ENCODE measurements around the gene RIMKLA.
A peak's percentile ranks its signal among the peaks of the same experiment; 100 is the strongest.

Gene RIMKLA

DNA sequence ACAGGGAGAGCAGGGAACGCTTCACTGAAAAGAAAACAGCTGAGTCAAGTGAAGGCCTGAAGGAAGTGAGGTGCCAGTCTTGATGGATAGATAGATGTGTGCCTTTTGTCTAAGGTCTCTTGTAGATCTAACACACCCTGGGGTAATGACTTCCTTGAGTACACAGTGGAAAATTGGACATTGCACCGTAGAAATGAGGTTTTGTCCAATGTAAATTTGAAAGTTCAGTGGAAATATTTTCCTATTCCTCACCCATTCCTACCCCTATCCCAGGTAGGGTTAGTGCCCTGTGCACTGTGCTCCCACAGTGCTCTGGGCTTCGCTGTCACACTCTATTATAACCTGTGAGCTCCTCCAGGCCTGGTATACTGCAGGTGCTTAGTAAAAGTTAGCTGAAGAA is 50.9 kb downstream of the RIMKLA start:
- DNase-seq = no peak

DNA sequence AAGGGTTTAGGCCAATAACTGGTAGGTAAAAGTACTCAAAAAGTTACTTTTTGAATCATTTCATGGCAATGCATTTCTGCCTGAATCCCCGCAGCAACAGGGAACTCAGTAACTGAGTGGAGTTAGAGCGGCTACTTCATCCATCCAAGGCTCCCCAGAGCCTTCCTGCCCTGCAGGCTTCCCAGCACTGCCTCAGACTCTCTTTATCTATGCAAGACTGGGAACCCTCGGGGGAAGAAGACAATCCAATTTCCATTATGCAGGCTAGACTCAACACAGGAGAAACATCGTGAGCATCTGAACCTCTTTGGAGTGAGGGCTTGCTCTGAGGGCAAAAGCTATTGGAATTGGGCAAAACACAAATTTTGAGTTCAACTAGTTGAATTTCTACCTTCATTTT is 52.1 kb downstream of the RIMKLA start:
- no peak for DNase-seq

DNA sequence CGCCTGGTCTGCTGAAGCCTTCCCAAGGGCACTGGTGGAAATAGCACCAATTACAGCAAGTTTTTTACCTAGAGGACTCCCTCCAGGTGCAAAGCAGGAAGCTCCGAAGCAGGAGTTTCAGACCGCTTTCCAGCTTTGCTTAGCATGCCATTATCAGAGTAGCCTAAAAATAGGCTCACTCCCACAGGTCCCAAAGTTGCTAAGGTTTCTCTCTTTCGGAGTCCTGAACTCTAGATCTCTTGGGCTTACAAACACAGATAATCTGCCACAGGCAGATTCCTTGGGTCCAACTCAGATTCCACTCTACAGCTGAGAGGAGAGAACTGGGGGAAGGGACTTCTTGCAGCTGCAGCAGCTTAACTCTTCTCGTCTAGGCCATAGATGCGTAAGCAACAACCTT is 52.8 kb downstream of the RIMKLA start:
- no peak for DNase-seq

DNA sequence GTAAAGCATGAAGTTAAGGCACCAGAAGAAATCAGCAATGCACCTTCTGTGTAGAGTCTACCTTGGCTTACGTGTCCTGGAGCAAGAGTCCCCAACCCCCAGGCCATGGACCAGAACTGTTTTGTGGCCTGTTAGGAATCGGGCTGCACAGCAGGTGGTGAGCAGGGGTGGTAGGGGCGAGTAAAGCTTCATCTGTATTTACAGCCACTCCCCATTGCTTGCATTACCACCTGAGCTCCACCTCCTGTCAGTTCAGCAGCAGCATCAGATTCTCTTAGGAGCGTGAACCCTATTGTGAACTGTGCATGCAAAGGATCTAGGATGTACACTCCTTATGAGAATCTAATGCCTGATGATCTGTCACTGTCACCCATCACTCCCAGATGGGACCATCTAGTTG is 53.7 kb downstream of the RIMKLA start:
- DNase-seq = no peak

DNA sequence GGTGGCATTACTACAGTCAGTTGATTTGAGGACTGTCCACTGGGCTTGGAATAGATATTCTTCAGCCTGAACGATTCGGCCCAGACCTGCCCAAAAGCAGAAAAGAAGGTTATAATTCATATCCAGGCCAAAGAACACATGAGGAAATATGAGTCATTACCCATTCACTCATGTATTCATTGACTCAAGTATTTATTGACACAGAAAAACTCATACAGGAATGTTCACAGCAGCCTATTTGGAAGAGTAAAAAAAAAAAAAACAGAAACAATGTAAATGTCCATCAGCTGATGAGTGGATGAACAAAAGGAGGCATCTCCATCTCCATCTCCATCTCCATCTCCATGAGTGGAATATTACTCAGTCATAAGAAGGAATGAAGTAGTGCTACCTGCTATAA is 59.3 kb downstream of the RIMKLA start:
- DNase-seq = no peak

DNA sequence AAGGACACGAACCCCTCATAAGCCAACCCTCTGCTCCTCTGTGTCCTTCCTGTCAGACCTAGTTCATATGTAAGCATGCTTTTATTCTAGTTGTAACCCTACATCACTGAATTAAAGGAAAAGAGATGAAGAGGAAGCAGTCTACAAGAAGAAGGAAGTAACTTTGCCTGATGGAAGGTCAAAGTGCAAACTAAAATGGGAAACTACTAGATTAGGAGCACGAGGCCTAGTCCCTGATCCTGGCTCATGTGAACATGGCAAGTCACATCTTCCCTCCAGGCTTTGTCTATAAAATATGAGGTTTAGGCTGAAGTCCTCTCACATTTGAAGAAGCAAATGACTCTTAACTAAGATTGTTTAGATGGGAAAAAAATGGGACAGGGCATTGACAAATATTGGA is 62.1 kb downstream of the RIMKLA start:
- DNase-seq = no peak

DNA sequence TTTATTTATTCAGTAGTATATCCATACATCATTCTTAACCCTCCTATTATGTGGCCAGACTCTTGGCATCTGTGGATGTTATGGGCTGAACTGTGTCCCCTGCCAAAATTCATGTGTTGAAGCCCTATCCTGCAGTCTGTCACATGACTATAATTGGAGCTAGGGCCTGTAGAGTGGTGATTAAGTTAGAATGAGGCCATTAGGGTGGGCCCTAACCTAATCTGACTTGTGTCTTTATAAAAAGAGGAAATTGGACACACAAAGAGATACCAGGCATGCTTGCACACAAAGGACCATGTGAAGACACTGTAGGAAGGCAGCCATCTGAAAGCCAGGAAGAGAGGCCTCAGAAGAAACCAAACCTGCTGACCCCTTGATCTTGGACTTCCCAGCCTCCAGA is 68.7 kb downstream of the RIMKLA start:
- no peak for DNase-seq

DNA sequence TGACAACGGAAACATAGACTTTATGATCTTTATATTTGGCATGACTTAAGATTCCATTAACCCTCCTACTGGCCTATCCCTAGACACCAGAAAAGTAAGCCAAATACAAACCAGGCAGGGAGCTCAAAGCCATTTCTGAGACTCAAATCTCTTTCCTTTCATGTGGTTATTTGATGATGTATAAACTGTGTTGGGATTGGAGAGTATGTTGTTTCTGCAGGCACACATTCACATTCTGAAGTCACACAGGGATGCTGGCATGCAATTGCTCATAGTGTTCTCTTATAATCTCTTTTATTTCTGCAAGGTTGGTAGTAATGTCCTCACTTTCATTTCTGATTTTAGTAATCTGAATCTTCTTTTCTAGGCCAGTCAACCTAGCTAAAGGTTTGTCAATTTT is 69.5 kb downstream of the RIMKLA start:
- DNase-seq = no peak

DNA sequence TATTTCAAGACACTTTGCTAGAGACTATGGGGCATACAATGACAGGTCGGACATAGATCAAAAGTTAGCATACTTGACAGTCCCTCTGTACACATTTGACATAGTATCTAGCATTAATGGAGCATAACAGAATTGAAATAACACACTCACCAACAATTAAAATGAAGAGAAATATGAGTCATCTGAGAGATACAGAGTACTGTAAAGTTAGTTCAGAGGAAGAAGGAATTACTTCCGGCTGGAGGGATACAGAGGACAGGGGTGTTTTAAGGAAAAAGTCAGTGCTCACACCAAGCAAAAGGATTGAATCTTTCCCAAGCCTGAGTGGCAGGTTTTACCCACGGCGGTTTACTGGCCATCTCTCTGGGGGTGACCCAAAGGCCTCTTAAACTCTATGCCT is 72.8 kb downstream of the RIMKLA start:
- DNase-seq = no peak

DNA sequence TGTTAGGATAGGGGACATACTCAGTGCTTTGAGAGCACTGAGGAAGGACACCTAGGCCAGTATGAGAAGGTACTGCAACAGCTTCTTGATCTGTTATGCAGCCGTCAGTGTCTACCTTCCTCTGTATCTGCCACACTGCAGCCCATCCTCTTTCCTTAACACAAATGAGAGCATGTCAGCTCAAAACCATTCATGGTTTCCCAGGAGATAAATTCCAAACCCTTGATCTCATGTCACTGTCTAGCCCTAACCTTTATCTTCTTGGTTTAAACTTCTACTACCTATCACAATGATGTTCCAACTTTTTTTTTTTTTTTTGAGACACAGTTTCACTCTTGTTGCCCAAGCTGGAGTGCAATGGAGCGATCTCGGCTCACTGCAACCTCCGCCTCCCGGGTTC is 73.8 kb downstream of the RIMKLA start:
- no peak for DNase-seq

DNA sequence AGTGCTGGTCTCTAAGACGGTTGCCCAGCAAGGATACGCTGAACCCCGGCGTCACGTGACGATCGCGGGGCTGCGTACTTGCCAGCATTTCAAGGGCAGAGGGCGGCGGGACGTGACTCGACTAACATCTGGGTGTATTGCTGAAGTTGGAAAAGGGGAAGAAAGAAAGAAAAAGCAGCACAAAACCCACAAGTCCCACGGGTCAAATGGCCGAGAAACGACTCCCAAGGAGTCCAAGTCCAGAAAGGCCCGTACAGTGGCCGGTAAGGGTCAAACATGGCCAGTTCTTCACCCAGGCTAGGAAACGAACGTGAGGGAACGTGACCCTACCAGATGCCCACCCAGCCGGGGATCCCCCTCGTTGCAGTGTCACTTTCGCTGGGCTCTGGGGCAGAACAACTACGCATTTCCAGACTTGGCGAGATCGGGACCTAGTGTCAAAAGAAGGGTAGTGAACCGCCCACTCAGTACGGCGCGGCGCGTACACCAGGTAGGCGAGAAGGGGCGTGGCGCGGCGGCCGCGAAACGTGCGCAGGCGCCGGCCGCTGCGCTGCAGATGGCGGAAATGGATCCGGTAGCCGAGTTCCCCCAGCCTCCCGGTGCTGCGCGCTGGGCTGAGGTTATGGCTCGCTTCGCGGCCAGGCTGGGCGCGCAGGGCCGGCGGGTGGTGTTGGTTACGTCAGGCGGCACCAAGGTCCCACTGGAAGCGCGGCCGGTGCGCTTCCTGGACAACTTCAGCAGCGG is 75.6 kb downstream of the RIMKLA start, which contains the start of the genes PPCS and ZMYND12:
TSS of gene PPCS (plus strand) at position 534 of the 744 bp plus-strand sequence. CDS start at position 557, 23 bp downstream.
TSS of gene ZMYND12 (minus strand) at position 13 of the 744 bp plus-strand sequence. CDS start 25 bp downstream, outside the sequence.
- peak; percentile 59 to 80 for DNase-seq

DNA sequence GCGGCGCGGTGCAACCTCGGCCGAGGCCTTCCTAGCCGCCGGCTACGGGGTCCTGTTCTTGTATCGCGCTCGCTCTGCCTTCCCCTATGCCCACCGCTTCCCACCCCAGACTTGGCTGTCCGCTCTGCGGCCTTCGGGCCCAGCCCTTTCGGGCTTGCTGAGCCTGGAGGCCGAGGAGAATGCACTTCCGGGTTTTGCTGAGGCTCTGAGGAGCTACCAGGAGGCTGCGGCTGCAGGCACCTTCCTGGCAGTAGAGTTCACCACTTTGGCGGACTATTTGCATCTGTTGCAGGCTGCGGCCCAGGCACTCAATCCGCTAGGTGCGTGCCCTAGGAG is 76.1 kb downstream of the RIMKLA start:
- DNase-seq = peak in 1 of 2 experiments; percentile 45

DNA sequence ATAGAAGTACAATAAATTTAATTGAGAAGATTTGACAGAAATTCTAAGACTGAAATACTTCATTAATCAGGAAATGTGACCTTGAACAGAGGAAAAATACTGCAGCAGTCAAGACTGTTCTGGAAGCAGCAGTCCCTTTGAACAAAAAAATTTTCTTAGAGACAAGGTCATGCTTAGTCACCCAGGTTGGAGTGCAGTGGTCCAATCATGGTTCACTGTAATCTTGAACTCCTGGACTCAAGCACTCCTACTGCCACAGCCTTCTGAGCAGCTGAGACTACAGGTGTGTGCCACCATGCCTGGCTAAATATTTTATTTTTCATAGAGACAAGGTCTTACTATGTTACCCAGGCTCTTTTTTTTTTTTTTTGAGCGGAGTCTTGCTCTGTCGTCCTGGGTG is 80.6 kb downstream of the RIMKLA start:
- DNase-seq = no peak

DNA sequence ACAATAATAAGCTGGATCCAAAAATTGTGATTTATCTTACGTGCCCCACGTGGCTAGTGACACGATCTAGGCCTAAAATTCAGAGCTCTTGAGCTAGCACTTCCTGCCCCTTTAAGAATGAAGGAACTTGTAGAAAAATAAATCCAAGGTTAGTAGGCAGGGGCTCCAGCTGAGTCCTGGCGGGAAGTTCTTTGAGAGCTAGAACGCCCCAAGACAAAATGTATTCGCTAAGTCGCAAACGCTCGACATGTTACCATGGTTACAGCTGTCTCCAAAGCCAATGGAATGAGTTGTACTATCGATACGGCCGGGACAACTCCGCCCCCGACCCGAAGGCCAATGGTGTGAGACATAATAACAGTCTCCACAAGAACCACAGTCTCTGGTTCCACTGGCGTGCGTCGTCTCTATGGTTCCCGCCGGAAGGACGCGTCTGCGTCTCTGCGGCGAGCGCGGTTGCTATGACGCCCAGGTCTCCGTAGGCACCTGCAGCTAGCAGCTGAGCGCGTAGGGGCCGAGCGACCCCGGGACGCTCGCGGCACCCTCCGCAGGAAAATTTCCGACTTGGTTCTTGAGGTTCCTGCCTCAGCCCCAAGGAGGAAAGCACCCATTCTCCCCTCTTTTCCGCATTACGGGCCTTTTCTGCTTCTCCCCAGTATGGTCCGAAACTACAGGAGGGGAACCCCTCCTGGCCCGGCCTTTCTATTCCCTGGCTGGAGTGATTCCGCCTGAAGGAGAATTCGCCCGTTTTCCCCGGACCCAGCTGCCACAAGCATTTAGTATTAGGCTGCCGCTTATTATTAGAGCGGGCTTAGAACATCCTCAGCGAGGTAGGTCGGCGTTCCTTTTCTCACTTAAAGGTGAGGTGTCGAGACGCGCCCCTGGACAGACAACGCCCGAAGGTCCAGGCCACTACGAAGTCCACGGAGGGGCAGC is 82.5 kb downstream of the RIMKLA start, which contains the start of gene CCDC30:
TSS of gene CCDC30 (plus strand) at position 459 of the 936 bp plus-strand sequence. CDS start 17,266 bp downstream, outside the sequence.
- DNase-seq = peak; percentile 97 to 98

DNA sequence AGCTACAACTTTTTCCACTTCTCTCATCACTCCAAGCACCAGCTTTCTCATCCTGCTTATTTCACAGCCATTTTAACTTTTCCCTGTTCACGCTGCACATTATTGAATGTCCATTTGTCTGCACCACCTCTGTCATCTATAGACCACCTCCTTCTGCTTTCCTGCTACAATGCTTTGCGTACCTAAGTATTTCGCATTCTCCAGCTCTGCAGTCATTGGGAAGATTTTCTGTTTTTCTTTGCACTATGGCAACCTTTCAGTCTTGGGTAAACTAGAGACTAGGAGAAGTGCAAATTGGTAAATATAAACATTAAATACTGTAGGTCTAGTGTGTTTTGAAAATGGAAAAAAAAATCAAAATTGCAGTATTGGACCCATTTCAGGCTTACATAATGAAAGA is 83.3 kb downstream of the RIMKLA start:
- no peak for DNase-seq

DNA sequence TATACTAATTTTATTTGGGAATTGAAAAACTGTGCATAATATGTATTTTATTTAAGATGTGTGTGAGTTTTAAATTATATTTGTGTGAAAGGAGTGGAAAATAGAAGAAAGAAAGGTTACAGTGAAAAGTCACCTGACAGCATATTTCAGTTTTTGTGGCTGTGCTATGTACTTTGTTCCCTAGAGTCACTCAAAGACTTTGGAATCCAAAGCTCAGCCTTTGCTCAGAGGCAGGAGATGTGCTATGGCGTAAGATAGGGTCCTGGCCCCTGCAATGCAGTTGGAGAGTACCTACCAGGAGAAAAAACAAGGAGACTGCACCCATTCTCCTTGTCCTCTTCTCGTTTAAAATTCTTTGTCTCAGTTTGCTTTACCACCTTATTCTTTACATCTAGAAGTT is 85.4 kb downstream of the RIMKLA start:
- no peak for DNase-seq

DNA sequence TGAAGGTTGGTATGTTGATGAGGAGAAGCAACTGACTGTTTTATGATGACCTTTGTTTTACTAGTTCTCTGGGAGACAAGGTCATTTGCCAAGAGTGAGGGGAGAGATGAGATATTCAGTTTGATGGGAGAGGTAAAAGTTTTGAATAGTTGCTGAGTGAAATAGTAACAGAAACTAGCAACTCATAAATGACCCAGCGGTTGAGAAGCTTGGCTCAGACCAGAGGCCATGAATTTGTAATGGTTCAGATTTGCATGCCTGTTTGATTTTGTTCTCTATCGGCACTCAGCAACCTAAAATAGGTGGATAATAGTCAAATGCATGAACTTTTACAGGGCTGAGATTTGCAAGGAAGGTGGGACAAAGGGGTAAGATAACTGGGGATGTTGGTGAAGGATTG is 89.1 kb downstream of the RIMKLA start:
- no peak for DNase-seq

Data from NCI-H446 (cell line).